NCI-H2081 treated with DMSO at 0.1 percent for 48 hours (cell line): ENCODE results near the gene WFS1.

Source experiments
- DNase-seq: peaks from one replicate; lab custom pipeline; 2025; lab: John Stamatoyannopoulos, UW

WFS1 gene

DNA sequence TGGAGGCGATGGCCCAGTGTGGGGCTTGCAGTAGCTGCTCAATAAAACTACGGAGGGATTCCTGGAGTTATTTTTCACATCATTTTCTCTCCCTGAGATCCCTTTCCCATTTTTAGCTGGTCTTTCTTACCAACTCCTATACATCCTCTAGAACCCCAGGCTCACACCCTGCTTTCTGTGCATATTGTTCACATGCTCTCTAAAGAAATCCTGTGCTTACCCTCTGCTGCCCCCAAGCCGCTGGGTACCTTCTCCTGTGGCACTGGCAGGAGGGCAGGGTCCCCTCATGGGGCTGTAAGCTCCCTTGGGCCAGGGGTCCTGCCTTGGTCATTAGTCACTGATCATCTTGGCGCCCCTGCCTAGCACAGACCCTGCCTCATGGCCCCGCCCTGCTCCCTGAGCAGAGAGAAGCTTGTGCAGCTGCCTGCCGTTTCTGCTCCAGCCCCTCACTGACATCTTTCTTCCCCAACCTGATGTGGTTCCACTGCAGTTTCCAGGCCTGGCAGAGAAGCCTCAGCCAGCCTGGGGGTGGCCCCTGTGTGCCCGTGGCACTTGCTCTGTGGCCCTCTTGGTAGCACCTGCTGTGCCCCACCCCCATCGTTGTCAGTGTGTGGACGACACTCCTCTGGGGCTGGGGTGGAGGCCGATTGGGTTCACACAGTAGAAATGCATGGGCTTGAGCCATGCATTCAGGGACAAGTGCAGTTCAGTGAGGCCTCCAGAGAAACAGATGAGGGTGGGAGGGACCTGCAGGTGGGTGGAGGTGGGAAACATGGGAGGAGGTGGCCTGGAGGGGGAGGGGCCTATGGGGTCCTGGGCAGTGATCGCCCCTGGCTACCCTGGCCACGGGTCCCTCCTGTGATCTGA lies 69.5 kb downstream of the WFS1 start:
- no peak for DNase-seq

DNA sequence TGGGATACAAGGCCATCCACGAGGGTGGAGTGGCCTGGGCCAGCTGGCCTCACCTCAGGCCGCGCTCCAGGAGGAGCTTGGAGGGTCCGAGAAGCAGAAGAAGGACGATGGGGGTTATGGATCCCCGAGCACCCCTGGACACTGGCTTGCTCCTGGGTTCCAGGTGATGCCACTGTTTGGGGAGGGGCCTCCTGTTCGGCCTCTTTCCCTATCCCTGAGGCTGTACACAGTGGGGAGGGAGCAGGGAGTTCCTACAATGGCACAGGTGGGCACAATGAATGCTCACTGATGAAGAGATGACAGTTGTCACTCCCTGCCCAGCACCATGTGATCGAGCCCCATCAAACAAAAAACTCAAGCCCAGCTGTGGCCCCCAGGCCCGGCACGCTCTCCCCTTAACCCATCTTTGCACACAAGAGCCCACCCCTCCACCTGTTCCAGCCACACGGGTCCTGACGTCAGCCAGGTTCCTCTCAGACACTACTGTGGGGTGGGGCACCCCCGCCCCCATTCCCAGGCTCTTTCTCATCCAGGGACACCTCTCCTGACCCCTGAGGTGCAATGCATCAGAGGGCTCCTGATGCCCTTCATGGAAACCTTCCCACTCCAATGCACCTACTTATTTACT lies 70.3 kb downstream of the WFS1 start:
- no peak for DNase-seq

DNA sequence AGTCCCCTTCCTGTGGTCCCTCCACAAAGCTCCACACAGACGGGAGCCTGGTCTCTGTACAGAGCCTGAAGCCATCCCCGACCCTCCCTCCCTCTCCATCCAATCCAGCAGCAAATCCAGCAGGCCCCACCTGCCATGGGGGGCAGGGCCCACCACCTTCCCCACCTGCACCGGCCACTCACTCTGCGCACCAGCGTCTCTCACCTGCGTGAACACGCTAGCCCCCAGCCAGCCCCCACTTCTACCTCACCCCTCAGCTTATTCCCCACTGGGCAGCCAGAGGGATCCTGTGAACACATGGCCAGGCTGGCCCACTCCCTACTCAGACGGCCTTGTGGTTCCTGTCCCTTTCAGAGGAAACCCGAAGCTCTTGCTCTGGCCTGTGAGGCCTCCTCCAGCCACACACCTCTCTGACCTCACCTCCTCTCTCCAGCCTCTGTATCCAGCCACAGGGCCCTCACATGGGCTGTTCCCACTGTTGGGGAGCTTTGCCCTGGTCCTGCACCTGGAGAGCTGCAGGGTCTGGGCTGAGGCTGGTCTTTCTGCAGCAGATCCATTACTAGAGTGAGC lies 70.9 kb downstream of the WFS1 start:
- DNase-seq, result no peak

DNA sequence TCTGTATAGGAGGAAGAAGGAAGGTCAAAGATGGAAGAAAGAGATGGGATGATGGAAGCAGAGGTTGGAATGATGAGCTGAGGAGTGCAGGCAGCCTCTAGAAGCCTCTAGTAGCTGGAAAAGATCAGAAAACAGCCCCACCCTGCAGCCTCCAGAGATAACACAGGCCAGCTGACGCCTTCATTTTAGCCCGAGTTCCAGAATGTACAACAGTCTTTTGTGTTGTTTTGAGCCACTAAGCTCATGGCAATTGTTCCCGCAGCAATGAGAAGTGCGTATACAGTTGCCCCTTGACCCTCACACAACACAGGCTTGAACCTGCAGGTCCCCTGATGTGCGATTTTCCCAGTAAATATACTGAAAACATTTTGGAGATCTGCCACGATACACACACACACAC lies 72.0 kb downstream of the WFS1 start:
- no peak for DNase-seq

DNA sequence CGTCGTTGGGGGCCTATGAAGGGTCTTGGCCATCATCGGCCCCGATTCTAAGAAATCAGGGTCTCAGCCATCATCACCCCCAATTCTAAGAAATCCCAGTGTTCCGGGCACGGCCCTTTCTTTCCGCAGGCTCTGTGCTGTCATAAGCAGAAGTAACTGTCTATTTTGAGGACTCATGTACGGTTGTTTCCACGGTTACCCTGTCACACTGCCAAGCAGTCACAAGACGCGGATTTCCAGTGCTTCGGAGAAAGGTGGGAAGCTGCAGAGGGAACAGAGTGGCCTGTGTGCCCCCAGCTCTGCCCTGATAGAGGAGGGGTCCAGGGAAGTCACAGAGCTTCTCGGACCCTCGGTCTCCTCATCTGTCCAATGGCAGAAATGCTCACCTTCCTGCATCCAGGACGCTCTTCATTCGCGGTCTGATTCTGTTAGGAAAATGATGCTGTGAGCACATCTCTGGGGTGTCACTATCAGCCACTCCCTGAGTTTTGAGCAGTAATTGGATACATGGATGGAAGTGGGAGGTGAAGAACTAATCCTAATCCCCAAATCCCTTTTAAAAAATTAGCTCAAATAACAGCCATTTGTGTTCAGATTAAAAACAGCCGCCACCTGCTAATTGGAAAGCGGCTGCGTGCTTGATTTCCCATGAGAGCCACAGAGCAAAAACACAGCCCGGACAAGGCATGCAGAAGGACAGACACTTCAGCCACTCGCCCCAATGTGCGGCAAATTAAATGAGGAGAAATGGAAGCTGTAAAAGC lies 73.1 kb downstream of the WFS1 start:
- no peak for DNase-seq

DNA sequence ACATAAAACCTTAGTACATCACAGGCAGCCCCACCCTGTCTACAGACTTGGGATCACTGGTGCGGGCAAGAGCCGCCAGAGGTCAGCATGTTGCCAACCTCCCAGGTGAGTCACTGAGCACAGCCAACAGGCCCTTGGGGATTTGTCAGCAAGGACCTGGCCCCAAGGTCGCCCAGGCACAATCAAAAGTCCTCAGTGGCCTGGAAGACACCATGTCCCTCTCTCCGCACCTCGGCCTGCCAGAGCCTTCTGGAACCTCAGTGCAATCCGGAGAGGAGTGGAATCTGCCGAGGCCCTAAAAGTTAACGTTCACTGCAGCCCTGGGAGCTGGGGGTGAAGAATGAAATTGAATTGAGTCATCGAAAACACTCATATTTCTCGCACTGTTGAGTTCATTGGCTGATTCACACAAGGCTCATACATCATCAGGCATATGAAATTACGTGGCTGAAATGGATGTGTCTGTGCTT lies 74.3 kb downstream of the WFS1 start:
- DNase-seq, result no peak

DNA sequence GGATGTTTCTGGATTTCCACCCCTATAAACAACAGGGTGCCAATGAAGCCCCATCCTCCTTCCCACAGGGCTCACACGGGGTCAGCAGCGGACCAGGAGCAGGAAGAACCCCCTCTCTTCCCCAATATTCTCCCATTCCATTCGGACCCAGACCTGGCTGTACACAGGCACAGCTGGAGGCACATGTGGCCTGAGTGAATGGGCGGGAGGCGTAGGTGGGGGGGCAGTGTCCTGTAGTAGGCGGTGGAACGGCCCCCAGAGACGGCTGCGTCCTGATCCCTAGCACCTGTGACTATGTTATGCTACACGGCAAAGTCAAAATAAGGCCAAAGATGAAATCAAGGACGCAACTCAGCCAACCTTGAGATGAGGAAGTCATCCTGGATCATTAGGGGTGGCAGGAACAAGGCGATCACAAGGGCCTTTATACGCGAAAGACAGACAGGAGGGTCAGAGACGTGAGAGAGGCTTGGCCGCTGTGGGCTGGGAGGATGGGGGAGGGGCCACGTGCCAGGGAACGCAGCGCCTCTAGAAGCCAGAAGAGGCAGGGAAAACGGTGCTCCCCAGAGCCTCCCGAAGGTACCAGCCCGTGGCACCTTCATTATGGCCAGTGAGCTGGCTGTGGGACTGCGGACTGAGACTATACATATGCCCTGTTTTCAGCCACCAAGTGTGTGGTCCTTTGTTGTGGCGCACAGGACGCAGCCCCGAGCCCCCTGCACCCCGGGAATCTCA lies 75.6 kb downstream of the WFS1 start:
- DNase-seq, result no peak

DNA sequence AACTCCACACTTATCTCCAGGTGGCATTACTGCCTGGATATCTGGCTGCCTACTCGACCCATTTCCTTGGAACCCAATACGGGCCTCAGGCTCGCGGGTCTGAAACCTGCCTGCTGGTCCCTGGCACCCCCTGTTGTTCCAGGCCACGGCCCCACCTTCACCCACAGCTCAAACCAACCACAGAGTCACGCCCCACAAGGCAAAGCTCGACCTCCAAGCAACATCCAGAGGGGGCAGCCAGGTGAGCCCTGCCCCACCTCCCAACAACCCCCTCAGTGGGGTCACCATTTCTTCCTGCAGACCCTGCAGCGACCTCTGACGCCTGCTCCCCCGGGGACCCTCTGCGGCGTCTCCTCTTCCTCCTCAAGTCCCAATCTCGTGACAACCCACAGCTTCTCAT lies 76.2 kb downstream of the WFS1 start:
- no peak for DNase-seq

DNA sequence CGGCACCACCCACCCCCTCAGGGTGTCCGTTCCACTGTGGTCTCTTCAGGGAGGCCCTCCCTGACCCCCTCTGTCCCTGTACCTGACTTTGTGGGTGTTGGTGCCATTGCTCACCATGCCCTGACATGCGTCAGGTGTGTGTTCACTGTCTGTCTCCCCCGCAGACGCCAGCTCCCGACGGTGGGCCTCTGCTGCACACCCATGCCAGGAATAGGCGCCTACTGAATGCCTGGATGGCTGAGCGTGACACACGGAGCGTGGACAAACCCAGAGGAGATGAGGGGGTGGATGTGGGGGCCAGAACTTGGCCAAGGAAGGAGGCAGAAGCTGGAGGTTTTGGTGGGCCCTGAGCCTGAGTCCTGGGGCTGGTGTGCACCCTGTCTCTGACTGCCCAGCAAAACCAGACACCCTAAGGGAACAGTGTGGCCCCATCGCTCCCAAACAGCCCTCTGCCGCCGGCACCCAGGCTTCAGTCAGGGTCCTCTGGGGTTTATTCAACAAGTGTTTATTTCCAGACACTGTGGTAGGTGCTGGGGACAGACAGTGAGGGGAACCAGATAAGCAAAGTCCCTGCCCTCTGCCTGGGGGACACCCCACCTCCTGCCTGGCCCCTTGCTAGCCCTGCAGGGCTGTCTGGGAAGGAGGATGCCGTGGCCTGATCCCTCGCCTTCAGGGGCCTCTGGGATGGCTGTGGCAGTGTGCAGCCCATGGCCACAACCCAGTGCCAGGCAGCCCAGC lies 76.9 kb downstream of the WFS1 start:
- no peak for DNase-seq

DNA sequence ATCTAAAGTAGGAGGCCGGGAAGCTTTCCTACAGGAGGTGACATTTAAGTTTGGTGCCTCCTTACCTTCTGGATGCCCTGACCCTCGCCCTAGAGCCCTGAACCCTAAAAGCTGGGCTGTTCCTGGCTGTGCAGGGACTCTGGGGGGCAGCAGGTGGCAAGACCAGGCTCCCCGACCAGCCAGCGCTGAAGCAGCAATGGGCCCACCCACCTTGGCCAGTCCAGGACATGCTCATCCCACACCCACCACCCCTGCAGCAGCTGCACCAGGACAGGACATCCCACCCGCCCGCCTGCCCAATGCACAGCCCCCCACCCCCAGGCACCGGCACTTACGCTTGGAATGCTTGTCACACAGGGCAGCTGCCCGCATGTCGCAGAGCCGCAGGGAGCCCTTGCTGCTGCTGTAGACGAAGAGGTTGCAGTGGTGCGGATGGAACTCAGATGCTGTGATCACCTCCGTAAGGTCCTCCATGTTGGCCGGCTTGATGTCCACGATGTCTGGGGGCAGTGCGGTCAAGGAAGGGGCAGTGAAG lies 77.9 kb downstream of the WFS1 start:
- no peak for DNase-seq

DNA sequence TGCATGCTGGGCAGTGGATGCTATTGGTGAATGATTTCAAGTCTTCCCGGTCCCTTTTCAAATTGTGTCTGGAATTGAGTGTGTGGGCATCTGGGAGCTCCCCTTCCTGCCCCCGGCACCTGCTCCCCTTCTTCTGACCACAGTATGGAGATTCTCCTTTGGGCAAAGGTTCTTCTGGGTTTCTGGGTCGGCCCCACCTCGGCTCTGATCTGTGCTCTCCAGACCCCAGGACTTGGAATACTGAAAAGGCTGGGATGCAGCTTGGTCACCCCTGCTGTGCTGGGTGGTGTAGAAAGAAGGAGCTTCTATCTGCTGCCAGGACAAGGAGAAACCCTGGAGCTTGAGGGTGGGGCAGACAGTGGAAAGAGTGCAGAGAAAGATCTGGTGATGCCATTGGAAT lies 78.8 kb downstream of the WFS1 start:
- no peak for DNase-seq

DNA sequence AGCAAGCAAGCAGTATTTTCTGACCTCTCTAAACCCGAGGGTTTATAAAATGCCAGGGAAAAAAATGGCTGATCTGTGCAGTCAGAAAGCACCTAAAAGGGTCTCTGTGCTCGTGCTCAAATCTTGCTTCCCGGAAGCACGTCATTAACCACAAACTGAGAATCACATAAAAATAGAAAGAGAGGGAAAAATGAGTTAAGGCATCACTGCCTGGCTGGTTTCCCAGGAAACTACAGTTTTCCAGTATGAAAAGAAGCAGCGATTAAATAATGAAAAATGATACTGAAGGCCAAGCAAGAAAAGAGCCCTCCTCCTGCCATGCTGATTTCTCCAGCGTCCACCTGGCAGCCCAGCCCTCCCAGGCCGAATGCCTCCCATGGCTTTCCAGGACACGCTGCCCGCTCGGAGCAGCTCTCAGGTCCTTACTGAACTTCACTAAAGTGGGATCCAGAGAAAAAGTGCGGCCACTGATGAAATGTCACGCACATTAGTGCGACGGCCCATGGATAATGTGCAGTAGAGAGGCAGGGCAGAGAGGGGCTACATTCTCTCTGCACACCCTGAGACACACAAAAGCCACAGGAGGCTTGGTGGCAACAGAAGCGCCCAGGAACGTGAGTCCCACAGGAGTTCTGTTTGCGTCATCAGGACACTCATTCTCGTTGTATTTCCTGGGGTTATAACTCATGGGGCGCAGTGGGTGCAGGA lies 80.4 kb downstream of the WFS1 start:
- no peak for DNase-seq

DNA sequence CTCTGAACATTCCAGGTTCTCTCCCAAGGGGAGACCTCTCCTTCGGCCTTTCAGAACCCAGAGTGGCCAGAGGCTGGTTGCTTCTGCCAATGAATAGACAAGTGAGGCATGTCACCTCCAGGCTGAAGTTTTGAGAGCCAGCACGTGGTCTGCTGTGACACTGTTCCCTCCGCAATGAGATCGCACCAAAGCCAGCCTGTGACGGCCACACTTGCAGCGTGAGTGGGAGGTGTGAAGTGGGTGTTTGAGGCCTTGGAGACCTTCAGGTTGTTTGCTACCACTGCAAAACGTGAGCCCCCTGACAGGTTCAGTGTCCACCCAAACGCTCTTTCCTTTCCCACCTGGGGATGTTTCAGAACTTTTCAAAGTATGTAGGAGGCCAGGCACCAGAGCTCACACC lies 81.0 kb downstream of the WFS1 start:
- no peak for DNase-seq

DNA sequence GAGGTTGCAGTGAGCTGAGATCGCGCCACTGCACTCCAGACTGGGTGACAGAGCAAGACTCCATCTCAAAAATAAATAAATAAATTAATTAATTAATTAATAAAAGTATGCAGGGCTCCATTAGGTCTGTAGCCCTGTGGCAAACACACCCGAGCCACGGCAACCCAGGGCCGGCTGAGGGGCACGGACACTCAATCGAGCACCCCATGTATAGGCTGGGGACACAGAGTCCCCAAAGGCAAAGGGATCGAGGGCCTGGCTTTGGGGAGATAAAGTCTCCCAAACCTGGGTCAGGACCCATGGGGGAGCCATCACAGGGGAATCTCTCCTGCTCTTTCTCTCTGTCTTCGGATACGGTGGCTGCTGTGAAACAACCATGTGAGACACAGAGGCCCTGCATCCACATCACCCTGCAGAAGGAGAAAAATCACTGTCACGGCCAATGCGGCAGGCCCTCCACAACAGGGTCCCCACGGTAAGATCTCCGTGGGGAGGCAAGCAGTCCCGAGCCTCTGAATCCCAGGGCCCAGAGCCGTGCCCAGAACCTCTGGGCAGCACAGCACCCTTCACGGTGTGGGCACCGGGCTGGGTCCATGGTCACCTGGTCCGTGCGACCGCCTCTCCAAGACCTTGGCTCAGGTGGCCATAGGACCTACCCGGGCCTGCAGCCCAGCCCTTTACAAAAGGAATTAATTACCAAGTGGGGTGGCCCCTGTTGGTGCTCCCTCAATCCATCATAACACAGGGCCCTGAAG lies 81.8 kb downstream of the WFS1 start:
- no peak for DNase-seq

DNA sequence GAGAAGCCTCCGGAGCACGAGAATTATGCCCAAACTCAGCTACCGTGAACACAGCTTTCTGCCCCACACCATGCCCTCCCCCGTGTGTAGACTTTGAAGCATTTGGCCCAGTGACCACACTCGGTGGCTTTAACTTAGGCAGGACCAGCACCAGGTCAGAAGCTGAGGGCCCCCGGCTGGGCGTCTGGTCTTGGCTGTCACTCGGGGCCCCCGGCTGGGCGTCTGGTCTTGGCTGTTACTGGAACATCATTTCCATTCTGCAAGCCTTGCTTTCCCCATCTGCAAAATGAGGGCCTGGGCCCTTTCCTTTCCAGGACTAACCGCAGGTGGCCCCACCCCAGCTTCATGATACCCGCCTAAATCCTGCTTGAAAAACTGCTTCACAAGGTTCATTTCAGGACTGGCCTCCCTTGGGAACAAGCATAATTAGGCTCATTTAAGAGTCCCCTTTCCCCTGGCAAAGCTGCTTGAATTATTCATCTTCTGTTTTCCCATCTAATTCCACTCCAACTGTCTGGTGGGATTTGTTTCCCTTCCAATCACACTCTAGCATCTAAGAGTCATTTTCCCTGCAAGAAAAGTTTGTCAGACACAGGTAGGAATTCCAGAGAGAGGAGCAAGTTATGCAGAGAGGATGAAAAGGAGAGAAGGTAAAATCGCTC lies 82.5 kb downstream of the WFS1 start:
- DNase-seq, result no peak
